ENCODE measurements around the gene KCNJ10.

The KCNJ10 gene

DNA sequence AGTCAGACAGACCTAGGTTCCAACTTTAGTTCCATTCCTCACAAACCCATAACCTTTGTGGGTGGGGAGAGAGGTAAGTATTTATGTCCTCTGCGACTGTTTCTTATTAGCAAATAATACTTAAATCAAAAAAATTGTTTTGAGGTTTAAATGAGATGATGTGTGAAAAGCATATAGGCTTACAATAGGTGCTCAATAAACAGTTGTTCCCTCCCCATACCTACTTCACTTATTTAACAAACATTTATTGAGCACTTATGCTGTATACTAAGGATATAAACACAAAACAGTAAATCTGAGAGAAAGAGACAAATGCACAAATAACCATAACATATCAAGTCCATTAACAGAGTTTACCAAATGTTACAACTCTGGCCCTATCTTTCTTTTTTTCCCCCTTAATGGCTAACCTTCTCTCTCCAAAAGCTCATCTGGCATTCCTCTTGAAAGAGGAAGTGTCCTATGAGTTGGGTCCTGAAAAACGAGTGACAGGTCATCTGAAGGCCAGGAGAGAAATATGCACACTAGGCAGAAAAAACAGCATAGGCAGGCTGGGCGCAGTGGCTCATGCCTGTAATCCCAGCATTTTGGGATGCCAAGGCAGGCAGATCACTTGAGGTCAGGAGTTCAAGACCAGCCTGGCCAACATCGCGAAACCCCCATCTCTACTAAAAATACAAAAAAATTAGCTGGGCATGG lies 48.4 kb downstream of the KCNJ10 start:
- Histone ChIP-seq H3K9ac (ENCODE audit: low read length) (no peak overlapping the region), H2AFZ (ENCODE audit: low read depth, low read length, severe bottlenecking) (no peak overlapping the region), H3K79me2 (ENCODE audit: insufficient read depth, low read length) (no peaks in the 10 kb centered on the region), H3K27ac (ENCODE audit: low read depth, low read length) (no peak overlapping the region), H3F3A (ENCODE audit: insufficient read depth) (no peaks in the 10 kb centered on the region), H3K9me3 (ENCODE audit: insufficient read depth, low read length) (no peaks in the 10 kb centered on the region), H3K36me3 (ENCODE audit: low read length) (no peaks in the 10 kb centered on the region), H3K4me3 (ENCODE audit: insufficient read depth, low read length, poor library complexity, severe bottlenecking) (no peak overlapping the region), H3K4me2 (ENCODE audit: low read depth, low read length, poor library complexity, severe bottlenecking) (no peak overlapping the region), H3K27me3 (ENCODE audit: low read length) (no peaks in the 10 kb centered on the region), H4K20me1 (ENCODE audit: low read depth, low read length) (no peaks in the 10 kb centered on the region), H3K9me2 (replicated peaks; ENCODE audit: insufficient read depth, low read length) (no peaks in the 10 kb centered on the region)
- TF ChIP-seq, protein P1, sequence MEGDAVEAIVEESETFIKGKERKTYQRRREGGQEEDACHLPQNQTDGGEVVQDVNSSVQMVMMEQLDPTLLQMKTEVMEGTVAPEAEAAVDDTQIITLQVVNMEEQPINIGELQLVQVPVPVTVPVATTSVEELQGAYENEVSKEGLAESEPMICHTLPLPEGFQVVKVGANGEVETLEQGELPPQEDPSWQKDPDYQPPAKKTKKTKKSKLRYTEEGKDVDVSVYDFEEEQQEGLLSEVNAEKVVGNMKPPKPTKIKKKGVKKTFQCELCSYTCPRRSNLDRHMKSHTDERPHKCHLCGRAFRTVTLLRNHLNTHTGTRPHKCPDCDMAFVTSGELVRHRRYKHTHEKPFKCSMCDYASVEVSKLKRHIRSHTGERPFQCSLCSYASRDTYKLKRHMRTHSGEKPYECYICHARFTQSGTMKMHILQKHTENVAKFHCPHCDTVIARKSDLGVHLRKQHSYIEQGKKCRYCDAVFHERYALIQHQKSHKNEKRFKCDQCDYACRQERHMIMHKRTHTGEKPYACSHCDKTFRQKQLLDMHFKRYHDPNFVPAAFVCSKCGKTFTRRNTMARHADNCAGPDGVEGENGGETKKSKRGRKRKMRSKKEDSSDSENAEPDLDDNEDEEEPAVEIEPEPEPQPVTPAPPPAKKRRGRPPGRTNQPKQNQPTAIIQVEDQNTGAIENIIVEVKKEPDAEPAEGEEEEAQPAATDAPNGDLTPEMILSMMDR (IDR thresholded peaks at IDR 0.05; ENCODE audit: insufficient read depth, low read length, poor library complexity, severe bottlenecking) = no peak
- no peak for TF ChIP-seq EZH2phosphoT487 (conservative IDR thresholded peaks at IDR 0.05; ENCODE audit: low read length)

DNA sequence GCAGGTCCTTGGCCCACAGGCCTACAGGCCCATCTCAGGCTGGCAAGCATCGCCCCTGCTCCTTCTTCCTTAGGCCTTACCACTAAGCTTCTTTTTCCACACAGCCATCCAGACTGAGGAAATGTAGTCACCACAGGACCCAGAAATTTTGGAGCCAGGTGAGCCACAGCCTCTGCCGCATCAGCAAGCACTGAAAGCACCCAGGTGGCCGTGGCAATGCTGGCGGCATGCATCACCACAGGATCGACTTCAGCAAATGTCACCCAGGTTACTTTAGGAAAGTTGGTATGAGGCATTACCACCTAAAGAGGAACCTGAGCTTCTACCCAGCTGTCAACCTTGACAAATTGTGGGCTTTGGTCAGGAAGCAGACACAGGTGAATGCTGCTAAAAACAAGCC lies 49.8 kb downstream of the KCNJ10 start:
- H3K27me3 ChIP-seq (ENCODE audit: low read length) = no peaks in the 10 kb centered on the region
- no peaks in the 10 kb centered on the region for H4K20me1 ChIP-seq (ENCODE audit: low read depth, low read length)
- H3K27ac ChIP-seq (ENCODE audit: low read depth, low read length) = no peak overlapping the region
- TF ChIP-seq EZH2phosphoT487 (conservative IDR thresholded peaks at IDR 0.05; ENCODE audit: low read length) = no peak
- TF ChIP-seq, protein P1 (IDR thresholded peaks at IDR 0.05; ENCODE audit: insufficient read depth, low read length, poor library complexity, severe bottlenecking) = no peak
- no peak overlapping the region for H2AFZ ChIP-seq (ENCODE audit: low read depth, low read length, severe bottlenecking)
- no peak overlapping the region for H3K4me2 ChIP-seq (ENCODE audit: low read depth, low read length, poor library complexity, severe bottlenecking)
- no peak overlapping the region for H3K4me3 ChIP-seq (ENCODE audit: insufficient read depth, low read length, poor library complexity, severe bottlenecking)
- no peaks in the 10 kb centered on the region for H3F3A ChIP-seq (ENCODE audit: insufficient read depth)
- no peak overlapping the region for H3K9ac ChIP-seq (ENCODE audit: low read length)
- H3K79me2 ChIP-seq (ENCODE audit: insufficient read depth, low read length) = no peaks in the 10 kb centered on the region
- no peaks in the 10 kb centered on the region for H3K36me3 ChIP-seq (ENCODE audit: low read length)
- H3K9me2 ChIP-seq (replicated peaks; ENCODE audit: insufficient read depth, low read length) = no peaks in the 10 kb centered on the region
- no peaks in the 10 kb centered on the region for H3K9me3 ChIP-seq (ENCODE audit: insufficient read depth, low read length)

DNA sequence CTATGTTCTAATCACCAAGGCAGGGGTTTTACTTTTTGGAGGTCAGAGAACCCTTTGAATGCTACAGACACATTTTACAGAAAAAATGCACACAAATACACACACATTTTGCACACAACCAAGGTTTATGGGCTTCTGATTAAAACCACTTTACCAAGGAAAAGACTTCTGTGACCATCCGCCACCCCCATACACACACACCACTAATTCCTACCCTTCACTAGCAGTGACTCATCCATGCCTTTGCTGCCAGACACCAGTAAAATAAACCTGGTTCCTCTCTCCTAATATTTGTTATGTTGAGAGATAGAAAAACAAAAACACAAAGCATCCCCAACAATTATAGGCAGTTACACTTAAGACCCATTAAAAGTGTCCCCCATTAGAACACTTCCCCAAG lies 51.1 kb downstream of the KCNJ10 start:
- H3K27ac ChIP-seq (ENCODE audit: low read depth, low read length) = no peak overlapping the region
- no peaks in the 10 kb centered on the region for H3K9me2 ChIP-seq (replicated peaks; ENCODE audit: insufficient read depth, low read length)
- H3K36me3 ChIP-seq (ENCODE audit: low read length) = no peaks in the 10 kb centered on the region
- H2AFZ ChIP-seq (ENCODE audit: low read depth, low read length, severe bottlenecking) = no peak overlapping the region
- H3K9me3 ChIP-seq (ENCODE audit: insufficient read depth, low read length) = no peaks in the 10 kb centered on the region
- no peak for TF ChIP-seq EZH2phosphoT487 (conservative IDR thresholded peaks at IDR 0.05; ENCODE audit: low read length)
- TF ChIP-seq, protein P1 (IDR thresholded peaks at IDR 0.05; ENCODE audit: insufficient read depth, low read length, poor library complexity, severe bottlenecking) = no peak
- no peaks in the 10 kb centered on the region for H3K27me3 ChIP-seq (ENCODE audit: low read length)
- H3F3A ChIP-seq (ENCODE audit: insufficient read depth) = no peaks in the 10 kb centered on the region
- no peak overlapping the region for H3K4me3 ChIP-seq (ENCODE audit: insufficient read depth, low read length, poor library complexity, severe bottlenecking)
- H3K4me2 ChIP-seq (ENCODE audit: low read depth, low read length, poor library complexity, severe bottlenecking) = no peak overlapping the region
- no peak overlapping the region for H3K9ac ChIP-seq (ENCODE audit: low read length)
- H3K79me2 ChIP-seq (ENCODE audit: insufficient read depth, low read length) = no peaks in the 10 kb centered on the region
- no peaks in the 10 kb centered on the region for H4K20me1 ChIP-seq (ENCODE audit: low read depth, low read length)
